Panc1 (cell line): ENCODE measurements around the gene SOBP. TPM values are rescaled to one million over a fixed set of nuclear protein-coding genes. Genes with fewer than 3 reads are reported as not detected.

Source experiments
- ATAC-seq: fragments of 200-7000 bp; cut with Tn5 transposase; 2 replicates; pipeline ENCODE4 v1.9.1; 2020; ENCODE audit warnings: mild to moderate bottlenecking, moderate library complexity
- BruUV-seq: library from RNA; stranded (reverse); fragments of 400-500 nt; replicated peaks from 2 replicates; lab custom pipeline; 2021; lab: Mats Ljungman, UMichigan
- CTCF ChIA-PET: fragments of 300-600 bp; sonication (Branson Sonifier 250); formaldehyde crosslinking; loops from one replicate; lab custom pipeline; 2022; ENCODE audit warnings: antibody characterized with exemption; lab: Charles Lee
- POLR2A ChIA-PET: fragments of 300-600 bp; sonication (Branson Sonifier 250); formaldehyde crosslinking; loops from one replicate; lab custom pipeline; 2022; ENCODE audit warnings: antibody characterized with exemption; lab: Charles Lee
- DNase-seq: peaks from one replicate; pipeline ENCODE4 v3.0.0-alpha.2; 2010; ENCODE audit warnings: low read depth, low spot score
- H3K27ac ChIP-seq: 2 replicates; pipeline ENCODE4 v1.5.1; 2011; ENCODE audit warnings: mild to moderate bottlenecking, low read length, inconsistent platforms
- H3K27me3 ChIP-seq: fragments of 200-500 bp; sonication (Bioruptor generic); 2 replicates; pipeline ENCODE4 v1.6.0; 2014; ENCODE audit warnings: low read length, inconsistent platforms; ENCODE audit not compliant: control insufficient read depth, insufficient read depth
- H3K36me3 ChIP-seq: fragments of 200-500 bp; sonication (Bioruptor generic); 2 replicates; pipeline ENCODE4 v1.5.1; 2014; ENCODE audit warnings: inconsistent platforms, mild to moderate bottlenecking, low read length, moderate library complexity; ENCODE audit not compliant: control insufficient read depth, insufficient read depth
- H3K4me1 ChIP-seq: 2 replicates; pipeline ENCODE4 v1.5.1; 2011; ENCODE audit warnings: inconsistent platforms, mild to moderate bottlenecking, low read length, moderate library complexity; ENCODE audit not compliant: control insufficient read depth, insufficient read depth
- H3K4me3 ChIP-seq, 2 experiments: 2 replicates each; pipeline ENCODE4 v1.5.1; 2011 to 2012; ENCODE audit warnings: low read depth in 2 of 2, low read length in 2 of 2, mild to moderate bottlenecking in 2 of 2, inconsistent platforms in 1 of 2, moderate library complexity in 1 of 2
- H3K9me3 ChIP-seq: fragments of 200-500 bp; sonication (Bioruptor generic); 2 replicates; pipeline ENCODE4 v1.5.1; 2014; ENCODE audit warnings: low read depth, mild to moderate bottlenecking, inconsistent platforms, low read length, moderate library complexity; ENCODE audit not compliant: control insufficient read depth, insufficient read depth
- CTCF ChIP-seq: fragments of 450-650 bp; IDR thresholded peaks from 2 replicates; pipeline ENCODE4 v1.5.1; 2017; ENCODE audit warnings: mild to moderate bottlenecking
- REST ChIP-seq, 2 experiments: IDR thresholded peaks; 2 replicates each; pipeline ENCODE4 v1.6.1; 2011 to 2012; ENCODE audit warnings: low read depth in 2 of 2, control low read depth in 1 of 2, low read length in 1 of 2, mild to moderate bottlenecking in 1 of 2, moderate library complexity in 1 of 2; ENCODE audit not compliant: insufficient read depth in 1 of 2
- SIN3A ChIP-seq: IDR thresholded peaks from 2 replicates; pipeline ENCODE4 v1.6.1; 2012; ENCODE audit warnings: low read depth, mild to moderate bottlenecking, low read length, moderate library complexity, borderline replicate concordance; ENCODE audit not compliant: insufficient read depth
- TCF7L2 ChIP-seq: IDR thresholded peaks from 2 replicates; pipeline ENCODE4 v1.6.1; 2011; ENCODE audit warnings: mild to moderate bottlenecking, low read depth, low read length, inconsistent platforms
- in situ Hi-C: cut with HindIII; loops from 2 replicates; pipeline ENCODE4 v1.10.0; 2016; ENCODE audit warnings: low sequenced_read_pairs, low pct_unique_long_range_greater_than_20kb
- intact Hi-C: fragments of 100-400 bp; cut with micrococcal nuclease; formaldehyde crosslinking; loops from one replicate; pipeline ENCODE4 v1.10.0; 2022; ENCODE audit not compliant: unreplicated experiment
- total RNA-seq: library from RNA; stranded (reverse); gene quantifications from one replicate; pipeline ENCODE4 v1.2.1, GENCODE V29; 2021; ENCODE audit not compliant: unreplicated experiment

SOBP gene
- total RNA-seq, 1 experiment from 2014 or later, result 9.0 TPM

DNA sequence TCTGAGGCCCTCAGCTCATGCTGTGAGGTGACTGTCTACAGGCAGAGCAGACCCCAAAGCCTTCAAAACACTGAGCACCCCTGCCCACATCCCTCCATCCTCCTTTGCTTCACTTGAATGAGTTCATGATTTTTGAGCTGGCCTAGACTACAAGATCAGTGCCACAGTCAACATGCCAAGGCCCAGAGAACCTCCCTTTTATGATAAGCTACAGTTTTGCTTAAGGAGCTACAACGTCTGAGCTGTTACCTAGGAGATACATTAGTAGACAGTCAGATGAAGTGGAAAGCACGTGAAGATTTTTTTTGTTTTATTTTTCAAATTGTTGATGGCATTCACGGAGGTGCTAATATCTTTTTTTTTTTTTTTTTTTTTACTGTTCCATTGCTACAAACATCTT lies 139.0 kb downstream of the SOBP start:
- Histone ChIP-seq H3K4me1 (peaks cover 3% of the 10 kb centered on the region; the same call in 1 of the 2 replicates), H3K27me3 (no peaks in the 10 kb centered on the region; the same call in 1 of the 2 replicates), H3K27ac (no peak overlapping the region), H3K36me3 (no peaks in the 10 kb centered on the region), H3K4me3 (no peak overlapping the region), H3K9me3 (no peaks in the 10 kb centered on the region)
- BruUV-seq, result no TSS peak
- TF ChIP-seq SIN3A (no peak), CTCF (no peak), REST (IDR thresholded peaks at IDR 0.05; ENCODE audit: insufficient read depth in 1 of 2, low read depth in 2 of 2, low read length in 1 of 2) (no peak), TCF7L2 (no peak)
- CTCF ChIA-PET, result no interaction called here
- intact Hi-C loops, result no loop called here
- POLR2A ChIA-PET, result no interaction called here
- no peak for ATAC-seq
- no peak for DNase-seq
- in situ Hi-C loops, result no loop called here

DNA sequence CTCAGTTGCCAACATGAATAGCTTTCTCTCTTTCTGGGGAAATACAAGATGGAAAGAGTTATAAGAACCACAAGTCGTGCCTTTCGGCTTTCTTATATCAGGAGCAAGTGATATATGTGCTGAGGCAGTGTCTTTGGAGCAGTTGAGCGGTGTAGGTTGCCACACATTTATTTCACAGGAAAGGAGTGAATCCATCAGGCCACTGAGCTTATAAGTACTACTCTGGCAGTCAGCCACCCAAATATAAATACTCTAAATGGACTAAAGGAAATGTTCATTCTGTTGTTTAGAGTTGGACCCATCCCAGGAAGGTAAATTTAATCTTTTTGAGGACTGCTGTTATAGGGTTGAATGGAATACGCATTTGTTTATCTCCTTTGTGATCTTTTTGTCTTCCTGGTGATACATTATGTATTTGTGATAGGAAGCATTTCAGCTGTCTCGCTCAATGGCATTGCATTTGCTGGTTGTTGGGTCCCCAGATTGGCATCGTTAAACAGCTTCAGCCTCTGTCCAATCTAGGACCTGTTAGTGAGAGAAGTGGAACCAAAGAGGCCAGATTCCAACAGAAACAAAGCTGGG lies 139.7 kb downstream of the SOBP start:
- H3K27me3 ChIP-seq, result no peaks in the 10 kb centered on the region; the same call in 1 of the 2 replicates
- POLR2A ChIA-PET, result no interaction called here
- CTCF ChIA-PET, result interaction anchor here (0.6 kb wide), 1 partner anchor 1157 kb away, joined by 4 read pairs; no protein-coding TSS in a partner anchor

More for the DNA sequence above, 139.7 kb downstream of the SOBP start:
- no TSS peak for BruUV-seq
- no peak for TF ChIP-seq TCF7L2
- no peak for TF ChIP-seq REST (IDR thresholded peaks at IDR 0.05; ENCODE audit: insufficient read depth in 1 of 2, low read depth in 2 of 2, low read length in 1 of 2)
- H3K36me3 ChIP-seq, result no peaks in the 10 kb centered on the region
- no peak overlapping the region for H3K27ac ChIP-seq
- intact Hi-C loops, result no loop called here
- no peak overlapping the region for H3K4me3 ChIP-seq
- peaks cover 3% of the 10 kb centered on the region; the same call in 1 of the 2 replicates for H3K4me1 ChIP-seq
- no peaks in the 10 kb centered on the region for H3K9me3 ChIP-seq
- DNase-seq, result no peak
- ATAC-seq, result no peak
- in situ Hi-C loops, result no loop called here
